IMR-90 (cell line): ENCODE results near the gene CGNL1. TPM values are rescaled to one million over a fixed set of nuclear protein-coding genes. Genes with fewer than 3 reads are reported as not detected.
A peak's percentile ranks its signal among the peaks of the same experiment; 100 is the strongest.

Experiments
- ATAC-seq: fragments of 200-7000 bp; cut with Tn5 transposase; 2 replicates; pipeline ENCODE4 v1.9.1; 2020; ENCODE audit warnings: low read depth, mild to moderate bottlenecking, moderate library complexity
- BruUV-seq: library from RNA; stranded (reverse); fragments of 400-500 nt; replicated peaks from 2 replicates; lab custom pipeline; 2021; lab: Mats Ljungman, UMichigan
- CTCF ChIA-PET: fragments of 300-600 bp; formaldehyde crosslinking; extraction: SDS; loops from one replicate; lab custom pipeline; 2021; ENCODE audit warnings: antibody characterized with exemption; lab: Yijun Ruan, JAX
- POLR2A ChIA-PET: fragments of 300-600 bp; sonication (Branson Sonifier 250); formaldehyde crosslinking; loops from one replicate; lab custom pipeline; 2022; ENCODE audit warnings: antibody characterized with exemption; ENCODE audit not compliant: unreplicated experiment; lab: Charles Lee
- DNase-seq: peaks from one replicate; pipeline ENCODE4 v3.0.0; 2013
- H2AFZ ChIP-seq: replicated peaks from 2 replicates; pipeline ENCODE3; 2013; ENCODE audit warnings: low read length, mild to moderate bottlenecking; ENCODE audit not compliant: poor library complexity
- H2AK5ac ChIP-seq: 2 replicates; pipeline ENCODE4 v1.6.1; 2013; ENCODE audit warnings: low read depth, low read length, inconsistent platforms
- H2AK9ac ChIP-seq: replicated peaks from 2 replicates; pipeline ENCODE3; 2013; ENCODE audit warnings: mild to moderate bottlenecking, low read depth, low read length, moderate library complexity; ENCODE audit not compliant: poor library complexity
- H2BK120ac ChIP-seq: 2 replicates; pipeline ENCODE4 v1.6.1; 2013; ENCODE audit warnings: low read depth, low read length, inconsistent platforms
- H2BK15ac ChIP-seq: 3 replicates; pipeline ENCODE4 v1.6.1; 2013; ENCODE audit warnings: low read depth, low read length, inconsistent platforms
- H2BK20ac ChIP-seq: 2 replicates; pipeline ENCODE4 v1.6.1; 2013; ENCODE audit warnings: low read depth, mild to moderate bottlenecking, inconsistent platforms, low read length, moderate library complexity
- H2BK5ac ChIP-seq: 2 replicates; pipeline ENCODE4 v1.6.1; 2013; ENCODE audit warnings: mild to moderate bottlenecking, low read depth, low read length, inconsistent platforms; ENCODE audit not compliant: poor library complexity, severe bottlenecking
- H3K14ac ChIP-seq: replicated peaks from 2 replicates; pipeline ENCODE4 v1.6.1; 2013; ENCODE audit warnings: low read depth, low read length, inconsistent platforms
- H3K18ac ChIP-seq: 2 replicates; pipeline ENCODE4 v1.6.1; 2013; ENCODE audit warnings: low read depth, low read length, control low read depth
- H3K23ac ChIP-seq: 2 replicates; pipeline ENCODE4 v1.6.1; 2013; ENCODE audit warnings: low read depth, low read length, inconsistent platforms
- H3K27ac ChIP-seq: 2 replicates; pipeline ENCODE4 v1.5.1; 2013; ENCODE audit warnings: mild to moderate bottlenecking, control low read depth, low read length; ENCODE audit not compliant: insufficient read depth
- H3K27me3 ChIP-seq: 2 replicates; pipeline ENCODE4 v1.6.1; 2013; ENCODE audit warnings: low read length; ENCODE audit not compliant: control insufficient read depth, insufficient read depth
- H3K36me3 ChIP-seq: 2 replicates; pipeline ENCODE4 v1.6.1; 2013; ENCODE audit warnings: low read length, mixed read lengths; ENCODE audit not compliant: control insufficient read depth, insufficient read depth
- H3K4ac ChIP-seq: 2 replicates; pipeline ENCODE4 v1.6.1; 2013; ENCODE audit warnings: low read depth, low read length, inconsistent platforms
- H3K4me1 ChIP-seq: 2 replicates; pipeline ENCODE4 v1.6.1; 2013; ENCODE audit warnings: low read length, mixed read lengths; ENCODE audit not compliant: control insufficient read depth, insufficient read depth
- H3K4me2 ChIP-seq: 2 replicates; pipeline ENCODE4 v1.6.1; 2013; ENCODE audit warnings: low read depth, mild to moderate bottlenecking, control low read depth, low read length, moderate library complexity
- H3K4me3 ChIP-seq: 2 replicates; pipeline ENCODE4 v1.5.1; 2013; ENCODE audit warnings: low read depth, mild to moderate bottlenecking, control low read depth, low read length, moderate library complexity; ENCODE audit not compliant: insufficient read depth
- H3K56ac ChIP-seq: 2 replicates; pipeline ENCODE4 v1.6.1; 2013; ENCODE audit warnings: low read length, inconsistent platforms; ENCODE audit not compliant: insufficient read depth; ENCODE audit errors: extremely low read depth
- H3K79me1 ChIP-seq, 2 experiments: 2 replicates each; pipeline ENCODE4 v1.6.1; 2013; ENCODE audit warnings: low read length in 2 of 2, inconsistent platforms in 1 of 2, low read depth in 1 of 2
- H3K9ac ChIP-seq: 2 replicates; pipeline ENCODE4 v1.6.1; 2013; ENCODE audit warnings: low read depth, low read length, control low read depth
- H3K9me1 ChIP-seq: 2 replicates; pipeline ENCODE4 v1.6.1; 2013; ENCODE audit warnings: low read length, inconsistent platforms; ENCODE audit not compliant: insufficient read depth
- H3K9me3 ChIP-seq: 2 replicates; pipeline ENCODE4 v1.6.1; 2013; ENCODE audit warnings: low read length; ENCODE audit not compliant: control insufficient read depth, insufficient read depth
- H4K20me1 ChIP-seq: 2 replicates; pipeline ENCODE4 v1.6.1; 2013; ENCODE audit warnings: low read length, inconsistent platforms; ENCODE audit not compliant: insufficient read depth
- H4K5ac ChIP-seq: 2 replicates; pipeline ENCODE4 v1.6.1; 2013; ENCODE audit warnings: mild to moderate bottlenecking, low read depth, low read length, control low read depth
- H4K8ac ChIP-seq, 2 experiments: 2 replicates each; pipeline ENCODE4 v1.6.1; 2013; ENCODE audit warnings: low read depth in 2 of 2, low read length in 2 of 2, control low read depth in 1 of 2, inconsistent platforms in 1 of 2
- H4K91ac ChIP-seq: 2 replicates; pipeline ENCODE4 v1.6.1; 2013; ENCODE audit warnings: low read depth, low read length, inconsistent platforms; ENCODE audit not compliant: insufficient read depth
- BHLHE40 ChIP-seq: fragments of 150-350 bp; IDR thresholded peaks from 2 replicates; pipeline ENCODE4 v1.6.1; 2016; ENCODE audit warnings: mild to moderate bottlenecking, low read depth, low read length
- CEBPB ChIP-seq: IDR thresholded peaks from 2 replicates; pipeline ENCODE4 v1.6.1; 2012; ENCODE audit warnings: low read depth, low read length, improper control_type of control experiment
- CHD1 ChIP-seq: IDR thresholded peaks from 2 replicates; pipeline ENCODE4 v1.6.1; 2012; ENCODE audit warnings: low read depth, low read length, improper control_type of control experiment
- FOS ChIP-seq: fragments of 150-350 bp; IDR thresholded peaks from 2 replicates; pipeline ENCODE4 v1.6.1; 2016; ENCODE audit warnings: low read depth, low read length
- MAFK ChIP-seq: IDR thresholded peaks from 2 replicates; pipeline ENCODE4 v1.6.1; 2012; ENCODE audit warnings: low read depth, low read length, improper control_type of control experiment
- MAZ ChIP-seq: IDR thresholded peaks from 2 replicates; pipeline ENCODE4 v1.6.1; 2012; ENCODE audit warnings: low read depth, mild to moderate bottlenecking, low read length, improper control_type of control experiment, moderate library complexity, borderline replicate concordance
- MXI1 ChIP-seq: IDR thresholded peaks from 2 replicates; pipeline ENCODE4 v1.6.1; 2012; ENCODE audit warnings: low read depth, mild to moderate bottlenecking, low read length, moderate library complexity, borderline replicate concordance
- NFE2L2 ChIP-seq: fragments of 150-350 bp; IDR thresholded peaks from 2 replicates; pipeline ENCODE4 v1.6.1; 2016; ENCODE audit warnings: low read depth, mild to moderate bottlenecking, low read length
- POLR2A ChIP-seq: IDR thresholded peaks from 2 replicates; pipeline ENCODE4 v1.6.1; 2012; ENCODE audit warnings: mild to moderate bottlenecking, low read depth, low read length
- RAD21 ChIP-seq: IDR thresholded peaks from 2 replicates; pipeline ENCODE4 v1.6.1; 2012; ENCODE audit warnings: low read length, improper control_type of control experiment
- RCOR1 ChIP-seq: IDR thresholded peaks from 2 replicates; pipeline ENCODE4 v1.6.1; 2012; ENCODE audit warnings: mild to moderate bottlenecking, low read length, improper control_type of control experiment; ENCODE audit not compliant: insufficient replicate concordance
- RFX5 ChIP-seq: IDR thresholded peaks from 2 replicates; pipeline ENCODE4 v1.8.0; 2012; ENCODE audit warnings: low read depth, mild to moderate bottlenecking, low read length, moderate library complexity
- SMC3 ChIP-seq: fragments of 150-350 bp; IDR thresholded peaks from 2 replicates; pipeline ENCODE4 v1.6.1; 2016; ENCODE audit warnings: low read depth, mild to moderate bottlenecking, antibody characterized with exemption, low read length, moderate library complexity
- USF2 ChIP-seq: fragments of 150-350 bp; IDR thresholded peaks from 2 replicates; pipeline ENCODE4 v1.6.1; 2017; ENCODE audit warnings: mild to moderate bottlenecking, antibody characterized with exemption, low read length, low read depth
- WGBS, 2 experiments: methylation state at CpG; one replicate each; pipeline versions ENCODE4 v1.1.5 to v1.1.7; 2013; ENCODE audit warnings: missing lambda C conversion rate in 2 of 2; ENCODE audit not compliant: insufficient read length in 1 of 2; ENCODE audit errors: extremely low coverage in 2 of 2; 5-methylcytosine and 5-hydroxymethylcytosine counted together
- dilution Hi-C: fragments of 300-500 bp; cut with HindIII; formaldehyde crosslinking; loops from one replicate; pipeline ENCODE4 v1.14.3; 2018; ENCODE audit warnings: low sequenced_read_pairs; ENCODE audit not compliant: unreplicated experiment
- in situ Hi-C: fragments of 300-500 bp; cut with MboI; formaldehyde crosslinking; loops from 3 replicates; pipeline ENCODE4 v1.14.3; 2019; ENCODE audit warnings: low sequenced_read_pairs, inconsistent platforms, mixed read lengths
- intact Hi-C: fragments of 100-400 bp; cut with micrococcal nuclease; formaldehyde crosslinking; loops from 2 replicates; pipeline ENCODE4 v1.10.0; 2022
- polyA plus RNA-seq, 3 experiments: library from polyadenylated mRNA; depleted of rRNA; stranded (reverse); fragments of >200 nt; gene quantifications; 2 replicates each; pipeline ENCODE4 v1.2.3, GENCODE V29; 2012; ENCODE audit warnings: low replicate concordance in 1 of 3
- total RNA-seq: library from RNA; depleted of rRNA; stranded (reverse); fragments of >200 nt; gene quantifications from 2 replicates; pipeline ENCODE4 v1.2.3, GENCODE V29; 2012
- TF ChIP-seq, protein P1 (sequence below): fragments of 150-350 bp; IDR thresholded peaks from 2 replicates; pipeline ENCODE4 v1.6.1; 2016; ENCODE audit warnings: low read depth, mild to moderate bottlenecking, low read length, moderate library complexity, borderline replicate concordance
- TF ChIP-seq, protein P2 (sequence below): conservative IDR thresholded peaks from 2 replicates; pipeline ENCODE4 v1.5.1; 2012; ENCODE audit warnings: mild to moderate bottlenecking, low read depth, low read length, improper control_type of control experiment

CGNL1 gene
- total and polyA plus RNA-seq, 2 of the 4 experiments (the other 2 are of a cell fraction) = 0.07 to 0.18 TPM

GRCh38 chr15:57554812-57555179 lies 178.5 kb downstream of the CGNL1 start:
- no peaks in the 10 kb centered on the region; the same call in 1 of the 2 replicates for H3K9me3 ChIP-seq
- peak overlapping the region; percentile 62 for H2AFZ ChIP-seq
- H3K9ac ChIP-seq = no peak overlapping the region
- ChIA-PET POLR2A (no interaction called here), CTCF (interaction anchor here (1.1 kb wide), 1 partner anchor 13 kb away, joined by 3 read pairs; no protein-coding TSS in a partner anchor)
- H2AK9ac ChIP-seq = no peak overlapping the region
- H2BK5ac ChIP-seq = no peak overlapping the region
- H3K4ac ChIP-seq = no peak overlapping the region
- H3K9me1 ChIP-seq = peaks cover 15% of the 10 kb centered on the region
- no peak overlapping the region for H3K14ac ChIP-seq
- no peak overlapping the region for H4K91ac ChIP-seq
- ATAC-seq (no peak; the same call in 1 of the 2 replicates), DNase-seq (no peak)
- H4K5ac ChIP-seq = no peak overlapping the region
- no peak overlapping the region for H3K18ac ChIP-seq
- TF ChIP-seq CHD1 (no peak), MAZ (no peak), BHLHE40 (no peak), MAFK (no peak), RAD21 (no peak), NFE2L2 (no peak), RCOR1 (no peak), SMC3 (no peak), USF2 (no peak), POLR2A (no peak), MXI1 (no peak), FOS (no peak), CEBPB (no peak), RFX5 (no peak)
- TF ChIP-seq, protein P1, sequence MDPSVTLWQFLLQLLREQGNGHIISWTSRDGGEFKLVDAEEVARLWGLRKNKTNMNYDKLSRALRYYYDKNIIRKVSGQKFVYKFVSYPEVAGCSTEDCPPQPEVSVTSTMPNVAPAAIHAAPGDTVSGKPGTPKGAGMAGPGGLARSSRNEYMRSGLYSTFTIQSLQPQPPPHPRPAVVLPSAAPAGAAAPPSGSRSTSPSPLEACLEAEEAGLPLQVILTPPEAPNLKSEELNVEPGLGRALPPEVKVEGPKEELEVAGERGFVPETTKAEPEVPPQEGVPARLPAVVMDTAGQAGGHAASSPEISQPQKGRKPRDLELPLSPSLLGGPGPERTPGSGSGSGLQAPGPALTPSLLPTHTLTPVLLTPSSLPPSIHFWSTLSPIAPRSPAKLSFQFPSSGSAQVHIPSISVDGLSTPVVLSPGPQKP = no peak
- TF ChIP-seq, protein P2, sequence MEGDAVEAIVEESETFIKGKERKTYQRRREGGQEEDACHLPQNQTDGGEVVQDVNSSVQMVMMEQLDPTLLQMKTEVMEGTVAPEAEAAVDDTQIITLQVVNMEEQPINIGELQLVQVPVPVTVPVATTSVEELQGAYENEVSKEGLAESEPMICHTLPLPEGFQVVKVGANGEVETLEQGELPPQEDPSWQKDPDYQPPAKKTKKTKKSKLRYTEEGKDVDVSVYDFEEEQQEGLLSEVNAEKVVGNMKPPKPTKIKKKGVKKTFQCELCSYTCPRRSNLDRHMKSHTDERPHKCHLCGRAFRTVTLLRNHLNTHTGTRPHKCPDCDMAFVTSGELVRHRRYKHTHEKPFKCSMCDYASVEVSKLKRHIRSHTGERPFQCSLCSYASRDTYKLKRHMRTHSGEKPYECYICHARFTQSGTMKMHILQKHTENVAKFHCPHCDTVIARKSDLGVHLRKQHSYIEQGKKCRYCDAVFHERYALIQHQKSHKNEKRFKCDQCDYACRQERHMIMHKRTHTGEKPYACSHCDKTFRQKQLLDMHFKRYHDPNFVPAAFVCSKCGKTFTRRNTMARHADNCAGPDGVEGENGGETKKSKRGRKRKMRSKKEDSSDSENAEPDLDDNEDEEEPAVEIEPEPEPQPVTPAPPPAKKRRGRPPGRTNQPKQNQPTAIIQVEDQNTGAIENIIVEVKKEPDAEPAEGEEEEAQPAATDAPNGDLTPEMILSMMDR = no peak
- no peaks in the 10 kb centered on the region for H3K79me1 ChIP-seq
- peaks cover 8% of the 10 kb centered on the region for H3K4me1 ChIP-seq
- H2BK20ac ChIP-seq = no peak overlapping the region
- no peak overlapping the region for H3K23ac ChIP-seq
- in situ Hi-C loops = no loop called here
- H3K4me3 ChIP-seq = no peak overlapping the region
- no TSS peak for BruUV-seq
- H3K4me2 ChIP-seq = no peak overlapping the region
- intact Hi-C loops = loop anchor here (5.0 kb wide), 1 partner anchor 153 kb away; the partner anchor contains the start of gene POLR2M
- H3K56ac ChIP-seq = no peak overlapping the region
- H2AK5ac ChIP-seq = no peak overlapping the region
- no peaks in the 10 kb centered on the region for H4K20me1 ChIP-seq
- dilution Hi-C loops = no loop called here
- H4K8ac ChIP-seq = no peak overlapping the region
- H2BK120ac ChIP-seq = no peak overlapping the region
- H3K27ac ChIP-seq = no peak overlapping the region
- no CpG with 5 or more reads among the region's 4 CpGs for WGBS, 2 experiments
- no peak overlapping the region for H2BK15ac ChIP-seq
- H3K36me3 ChIP-seq = no peaks in the 10 kb centered on the region
- H3K27me3 ChIP-seq = peaks cover 5% of the 10 kb centered on the region; the same call in 1 of the 2 replicates
